Upper lobe of left lung (tissue), 4 donors: Measurements from ENCODE around the gene MTCL3.

ENCODE experiments used
- POLR2A ChIP-seq, 4 donors: fragments of 450-650 bp; IDR thresholded peaks; one replicate each; pipeline ENCODE4 v1.5.1; 2016 to 2017; ENCODE audit warnings: antibody characterized with exemption in 4 of 4, mild to moderate bottlenecking in 2 of 4
- TF ChIP-seq, protein P1 (sequence below), 6 experiments: fragments of 450-650 bp in 4 of 6; fragments of 200-600 bp in 2 of 6; sonication (generic) in 2 of 6; IDR thresholded peaks; one replicate each; pipeline ENCODE4 v1.5.1; 2016 to 2019; ENCODE audit warnings: antibody characterized with exemption in 6 of 6

DNA sequence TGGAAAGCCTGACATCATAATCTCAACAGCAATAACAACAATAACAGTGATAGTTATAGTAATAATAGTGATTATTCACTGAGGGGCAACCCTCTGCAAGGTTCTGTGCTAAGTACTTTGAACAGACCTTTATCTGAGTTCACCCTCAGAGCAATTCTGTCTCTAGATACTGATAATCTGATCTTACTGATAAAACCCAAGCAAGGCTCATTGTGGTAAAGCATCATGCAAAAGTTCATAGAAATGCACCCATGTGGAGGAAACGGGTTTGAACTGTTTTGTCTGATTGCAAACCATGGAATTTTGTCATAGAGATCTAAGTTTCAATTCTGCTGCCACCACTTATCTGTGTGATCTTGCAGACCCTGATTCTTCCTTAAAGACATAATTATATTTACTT lies 58.7 kb downstream of the MTCL3 start:
- TF ChIP-seq, protein P1, sequence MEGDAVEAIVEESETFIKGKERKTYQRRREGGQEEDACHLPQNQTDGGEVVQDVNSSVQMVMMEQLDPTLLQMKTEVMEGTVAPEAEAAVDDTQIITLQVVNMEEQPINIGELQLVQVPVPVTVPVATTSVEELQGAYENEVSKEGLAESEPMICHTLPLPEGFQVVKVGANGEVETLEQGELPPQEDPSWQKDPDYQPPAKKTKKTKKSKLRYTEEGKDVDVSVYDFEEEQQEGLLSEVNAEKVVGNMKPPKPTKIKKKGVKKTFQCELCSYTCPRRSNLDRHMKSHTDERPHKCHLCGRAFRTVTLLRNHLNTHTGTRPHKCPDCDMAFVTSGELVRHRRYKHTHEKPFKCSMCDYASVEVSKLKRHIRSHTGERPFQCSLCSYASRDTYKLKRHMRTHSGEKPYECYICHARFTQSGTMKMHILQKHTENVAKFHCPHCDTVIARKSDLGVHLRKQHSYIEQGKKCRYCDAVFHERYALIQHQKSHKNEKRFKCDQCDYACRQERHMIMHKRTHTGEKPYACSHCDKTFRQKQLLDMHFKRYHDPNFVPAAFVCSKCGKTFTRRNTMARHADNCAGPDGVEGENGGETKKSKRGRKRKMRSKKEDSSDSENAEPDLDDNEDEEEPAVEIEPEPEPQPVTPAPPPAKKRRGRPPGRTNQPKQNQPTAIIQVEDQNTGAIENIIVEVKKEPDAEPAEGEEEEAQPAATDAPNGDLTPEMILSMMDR (IDR thresholded peaks at IDR 0.05) = no peak
- TF ChIP-seq POLR2A (IDR thresholded peaks at IDR 0.05) = no peak
